MM.1S (cell line): ENCODE measurements around the gene ACSS1.

ENCODE experiments used
- EZH2 ChIP-seq: fragments of 300-600 bp; sonication (generic); optimal IDR thresholded peaks from 2 replicates; pipeline ENCODE3; 2017; ENCODE audit warnings: low read depth, mild to moderate bottlenecking, antibody characterized with exemption, low read length, mixed read lengths
- EZH2phosphoT487 ChIP-seq: fragments of 300-600 bp; sonication (generic); IDR thresholded peaks from 2 replicates; pipeline ENCODE4 v1.6.1; 2018; ENCODE audit warnings: antibody characterized with exemption, low read length

- TF ChIP-seq EZH2phosphoT487 (no peak), EZH2 (no peak)
Observed at GRCh38 chr20:25047766-25048165, 10.2 kb downstream of the ACSS1 start.
